HG02852 (cell line): ENCODE data around the gene UBE2E2.

Experiments
- ATAC-seq: cut with Tn5 transposase; IDR thresholded peaks from one replicate; pipeline ENCODE4 v1.9.1; 2021; ENCODE audit warnings: mild to moderate bottlenecking, moderate library complexity; ENCODE audit not compliant: unreplicated experiment

The UBE2E2 gene

DNA sequence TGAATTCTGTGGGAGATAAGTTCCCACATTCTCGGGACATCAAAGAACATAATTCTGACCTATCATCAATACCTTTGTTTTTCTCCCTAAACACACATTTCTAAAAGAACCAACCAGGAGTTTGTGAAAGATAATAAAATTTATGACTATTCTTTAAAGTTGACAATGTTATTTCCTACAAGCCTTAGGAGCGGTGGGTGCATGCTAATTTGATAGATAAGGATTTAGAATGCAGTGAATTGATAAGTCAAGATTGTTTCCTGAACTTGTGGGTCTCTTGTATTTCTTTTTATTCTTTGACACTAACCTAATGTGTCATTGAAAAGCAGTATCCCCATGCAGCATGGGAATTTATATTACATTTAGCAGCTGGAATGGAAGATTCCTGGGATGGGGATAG, 10.3 kb upstream of the UBE2E2 start:
- ATAC-seq, result no peak

DNA sequence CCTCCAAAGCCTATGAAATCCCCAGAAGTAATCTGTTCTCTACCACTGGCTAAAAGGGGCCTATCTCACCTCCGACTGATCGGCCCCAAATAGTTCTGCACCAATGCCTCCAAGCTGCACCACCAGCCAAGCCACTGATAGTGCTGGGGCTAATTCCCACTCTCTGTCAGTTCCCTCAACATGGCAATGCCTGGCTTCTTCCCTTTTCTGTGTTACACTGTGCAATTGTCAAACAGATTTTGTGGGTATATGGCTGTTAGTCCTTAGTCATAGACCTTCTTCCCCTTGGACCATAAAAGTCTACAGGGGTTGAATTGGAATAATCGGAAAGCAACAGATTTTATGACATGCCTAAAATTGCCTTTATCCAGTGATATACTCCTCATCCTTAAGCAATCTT, 9.3 kb upstream of the UBE2E2 start:
- ATAC-seq, result no peak

GRCh38 chr3:23198801-23199200, 4.3 kb upstream of the UBE2E2 start:
- no peak for ATAC-seq

- no peak for ATAC-seq
Measured at GRCh38 chr3:23199649-23200048, 3.5 kb upstream of the UBE2E2 start.

DNA sequence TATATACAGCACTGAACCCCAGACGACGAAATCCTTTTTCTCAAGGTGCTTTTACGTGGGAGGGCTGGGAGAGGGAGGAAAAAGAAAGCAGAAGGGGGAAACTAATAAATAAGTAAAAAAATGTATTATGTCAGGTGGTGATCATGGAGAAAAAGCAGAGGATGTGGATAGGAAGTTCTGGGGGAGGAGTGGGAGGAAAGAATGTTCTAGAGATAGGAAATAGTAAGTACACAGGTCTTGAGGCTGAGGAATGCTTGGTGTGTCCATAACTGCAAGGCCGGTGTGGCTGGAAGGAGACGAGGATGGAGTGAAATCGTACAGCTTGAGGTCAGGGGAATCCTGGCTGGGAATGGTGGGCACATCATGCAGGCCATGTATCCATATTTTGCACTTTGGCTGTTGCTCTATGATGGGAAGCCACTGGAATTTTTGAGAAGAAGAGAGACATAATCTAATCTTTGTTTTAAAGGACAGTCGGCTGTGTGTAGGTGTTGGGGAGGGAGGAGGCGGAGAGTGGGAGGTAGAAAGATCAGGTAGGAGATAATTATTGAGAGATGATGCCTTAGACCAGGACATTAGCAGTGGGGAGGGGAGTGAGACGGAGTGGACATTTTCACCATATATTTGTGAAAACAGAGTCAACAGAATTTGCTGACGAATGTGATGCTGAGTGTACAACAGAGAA, 1.8 kb upstream of the UBE2E2 start:
- ATAC-seq, result no peak

DNA sequence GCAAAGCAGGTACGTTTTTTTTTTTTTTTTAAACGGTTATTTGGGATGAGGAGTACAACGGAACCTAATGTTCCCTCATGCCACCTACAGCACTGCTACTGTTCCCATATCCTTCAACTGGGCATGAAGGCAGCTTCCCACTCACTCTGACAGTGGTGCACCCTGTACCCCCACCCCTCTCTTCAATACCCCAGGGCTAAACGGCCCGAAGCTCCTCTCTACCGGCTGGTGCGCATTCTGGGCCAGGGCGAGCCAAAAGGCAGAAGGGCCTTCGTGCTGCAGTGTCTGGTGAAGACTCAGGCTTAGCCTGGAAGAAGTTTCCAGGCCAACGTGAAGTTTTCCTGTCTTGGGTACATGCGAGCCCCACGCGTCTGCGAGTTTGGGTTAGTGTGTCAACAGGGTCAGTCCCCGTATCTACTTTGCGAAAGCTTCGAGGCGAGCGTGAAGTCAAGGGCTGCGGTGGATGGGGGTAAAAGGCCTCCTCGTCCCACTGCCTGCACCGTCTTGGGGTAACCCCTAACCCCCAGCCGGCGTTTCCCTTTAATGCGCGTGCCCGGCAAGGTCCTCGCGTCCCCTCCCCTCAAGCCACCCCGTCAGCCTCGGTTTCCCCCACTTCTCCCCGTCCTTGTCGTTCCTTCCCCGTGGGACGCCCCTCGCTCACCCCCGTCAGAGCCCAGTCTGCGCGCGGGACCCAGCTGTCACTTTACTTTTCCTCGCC, 765 bp upstream of the UBE2E2 start:
- ATAC-seq, result peak; percentile 28

DNA sequence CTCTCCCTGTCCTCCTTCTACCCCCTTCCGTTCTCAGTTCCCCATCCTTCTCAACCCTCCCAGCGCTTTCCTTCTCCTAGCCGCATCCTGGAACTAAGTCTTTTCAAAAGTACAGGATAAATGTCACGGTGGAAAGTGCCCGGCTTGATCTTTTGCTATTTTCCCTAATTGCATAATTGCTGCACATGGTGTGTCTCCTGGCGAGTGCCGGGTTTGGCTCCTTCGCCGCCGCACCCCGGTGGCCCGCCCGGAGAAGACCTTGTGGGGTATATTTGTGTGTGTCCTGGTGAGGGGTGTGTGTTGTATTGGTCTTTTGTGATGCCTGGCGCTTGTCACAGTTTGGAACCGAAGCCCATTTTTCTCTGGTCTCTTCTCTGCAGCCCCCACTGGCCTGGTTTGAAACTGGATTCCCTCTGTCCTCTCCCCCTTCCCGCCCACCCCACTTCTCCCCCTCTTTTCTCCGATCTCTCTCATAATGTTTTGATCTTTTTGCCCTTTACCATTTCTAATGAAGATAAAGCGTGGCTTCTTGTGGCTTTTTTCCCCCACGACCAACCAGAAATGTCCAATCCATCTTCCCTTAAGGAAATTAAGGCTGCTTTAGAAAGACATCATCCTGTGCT, 692 bp downstream of the UBE2E2 start:
- peak; percentile 25 for ATAC-seq

- ATAC-seq, result no peak
Measured at GRCh38 chr3:23206366-23206765, 3.2 kb downstream of the UBE2E2 start.

- ATAC-seq, result no peak
Measured at GRCh38 chr3:23209103-23209502, 6.0 kb downstream of the UBE2E2 start.

DNA sequence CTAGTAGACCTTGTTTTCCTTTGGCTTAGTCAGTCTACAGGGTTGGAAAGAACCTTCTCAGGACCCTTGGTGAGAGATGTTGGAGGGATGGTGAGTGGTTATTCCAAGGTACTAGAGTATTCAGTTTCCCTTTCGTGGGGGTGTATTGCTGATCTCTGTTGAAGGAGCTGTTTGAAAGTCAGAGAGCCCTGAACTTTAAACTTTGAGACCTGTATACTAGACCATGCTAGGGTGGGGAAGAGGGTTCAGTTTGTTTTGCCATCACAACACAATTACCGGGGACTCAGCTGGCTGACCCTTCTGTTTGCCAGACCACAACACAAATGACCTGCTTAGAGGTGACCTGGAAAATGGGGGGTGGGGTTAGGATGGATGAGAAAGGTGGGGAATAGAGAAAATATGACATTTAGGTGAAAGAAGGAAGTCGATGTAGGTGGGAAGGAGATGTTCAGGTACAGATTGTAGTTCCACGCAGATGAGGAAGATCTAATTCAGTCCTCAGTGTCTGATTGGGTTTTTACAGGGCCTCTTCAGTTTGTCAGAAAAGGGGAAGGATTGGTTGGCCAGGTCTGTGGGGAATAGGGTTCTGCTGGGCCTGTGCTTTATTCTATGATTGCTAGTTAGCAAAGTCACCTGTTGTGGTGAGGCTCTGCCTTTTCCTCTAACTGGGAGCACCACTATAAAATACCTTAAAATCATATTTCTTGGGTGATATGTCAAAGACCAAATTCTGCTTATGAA, 6.8 kb downstream of the UBE2E2 start:
- ATAC-seq, result no peak

- no peak for ATAC-seq
Measured at GRCh38 chr3:23213813-23214212, 10.7 kb downstream of the UBE2E2 start.

DNA sequence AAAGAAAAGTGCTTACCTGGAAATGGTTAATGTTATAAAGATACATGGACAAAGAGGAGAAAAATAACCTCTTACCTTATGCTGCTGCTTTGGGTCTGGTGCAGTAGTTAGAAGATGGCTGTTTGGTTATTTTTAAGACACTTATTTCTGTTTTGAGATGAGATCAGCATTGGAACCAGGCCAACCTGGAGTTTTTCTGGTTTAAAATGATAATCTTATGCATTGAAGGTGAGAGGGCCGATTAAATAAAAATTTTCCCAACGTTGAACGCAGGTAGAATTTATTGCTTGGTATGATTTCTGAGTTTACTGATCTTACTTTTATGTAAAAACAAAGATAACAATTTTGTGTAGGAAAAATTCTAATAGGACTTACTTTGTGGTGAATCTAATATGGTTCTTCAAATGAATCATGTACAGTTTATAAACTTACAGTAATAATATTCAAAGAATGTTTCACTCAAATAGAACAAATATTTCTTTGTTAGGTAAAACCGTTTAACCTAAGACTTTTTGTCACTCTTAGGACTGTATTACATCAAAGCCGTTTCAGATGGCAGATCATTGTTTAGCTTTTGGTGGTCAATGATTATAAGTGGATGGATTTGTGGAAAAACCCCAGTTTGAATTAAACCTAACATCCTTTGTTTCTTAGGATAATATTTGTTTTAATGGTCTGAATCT, 14.9 kb downstream of the UBE2E2 start:
- ATAC-seq, result no peak

DNA sequence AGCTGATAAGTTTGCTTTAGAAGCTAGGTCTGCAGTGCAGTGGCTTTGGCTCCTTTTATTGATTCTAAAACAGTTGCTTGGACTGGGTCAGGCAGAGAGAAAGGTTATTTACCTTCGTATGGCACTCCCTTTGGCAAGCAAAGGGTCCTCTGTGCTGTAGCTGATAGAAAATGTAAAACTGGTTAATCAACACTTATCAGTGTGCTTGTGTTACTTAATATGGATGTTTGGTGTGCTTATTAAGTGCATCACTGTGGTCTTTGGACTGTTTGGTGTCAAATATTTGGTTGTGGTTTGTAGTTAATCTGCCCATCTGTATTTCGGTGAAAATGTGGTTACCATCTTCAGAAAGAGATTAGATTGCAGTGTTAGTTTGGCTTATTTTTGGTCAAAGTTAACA, 16.0 kb downstream of the UBE2E2 start:
- ATAC-seq, result peak; percentile 47

DNA sequence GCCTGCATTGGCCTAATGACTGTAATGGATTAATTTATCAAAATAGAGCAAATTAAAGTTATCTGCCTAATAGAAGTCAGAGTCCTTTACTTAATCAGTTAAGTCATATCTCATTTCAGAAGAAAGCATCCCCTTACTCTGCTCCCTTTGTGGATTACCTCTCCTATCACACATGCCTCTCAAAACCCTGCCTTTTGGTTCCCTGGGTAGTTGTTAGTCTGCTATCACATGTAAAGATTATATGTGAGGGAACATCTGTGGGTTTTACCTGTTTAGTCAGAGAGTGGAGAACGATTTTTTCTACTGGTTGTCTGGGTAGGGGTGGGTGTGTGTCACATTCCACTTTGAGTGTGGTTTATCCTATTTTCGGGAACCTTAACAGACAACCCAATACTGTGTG, 16.4 kb downstream of the UBE2E2 start:
- ATAC-seq, result peak; percentile 44

GRCh38 chr3:23221136-23221535, 18.0 kb downstream of the UBE2E2 start:
- ATAC-seq, result no peak

- ATAC-seq, result no peak
Measured at GRCh38 chr3:23232016-23232415, 28.9 kb downstream of the UBE2E2 start.

DNA sequence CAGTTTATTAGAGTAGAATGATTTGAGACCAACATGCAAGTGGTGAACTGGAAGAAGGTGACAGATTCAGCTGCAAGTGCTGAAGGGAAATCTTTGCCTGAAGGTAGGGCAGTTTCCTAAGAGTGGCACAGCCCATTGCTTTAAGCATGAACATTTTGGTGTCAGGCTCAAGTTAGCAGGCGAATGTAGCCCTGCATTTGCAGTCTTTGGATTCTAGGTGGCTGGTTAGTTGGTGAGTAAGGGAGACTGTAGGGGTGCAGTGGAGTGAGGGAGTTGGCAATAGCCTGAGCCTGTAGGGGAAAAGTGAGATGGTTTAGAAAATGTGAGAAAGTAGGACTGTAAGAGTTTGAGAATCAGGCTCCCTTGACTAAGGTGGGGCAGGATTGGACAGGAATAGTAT, 29.7 kb downstream of the UBE2E2 start:
- ATAC-seq, result no peak

GRCh38 chr3:23235264-23235663, 32.1 kb downstream of the UBE2E2 start:
- ATAC-seq, result no peak

DNA sequence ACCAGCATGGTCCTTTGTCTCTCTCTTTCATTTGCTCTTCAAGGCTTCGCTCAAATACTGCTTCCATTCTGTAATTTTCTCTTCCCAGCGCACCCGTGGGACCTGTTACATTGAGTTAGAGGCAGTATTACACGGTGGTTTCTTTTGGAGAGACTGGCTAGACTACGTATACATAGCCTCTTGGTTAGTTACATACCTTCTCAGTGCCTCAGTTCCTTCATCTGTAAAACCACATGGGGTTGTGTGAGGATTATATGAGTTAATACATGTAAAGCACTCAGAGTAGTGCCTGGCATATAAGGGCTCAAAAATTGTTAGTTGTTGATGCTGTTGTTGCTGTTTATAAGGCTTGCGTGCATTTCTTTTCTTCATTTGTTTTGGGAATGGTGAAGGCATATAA, 33.8 kb downstream of the UBE2E2 start:
- no peak for ATAC-seq

GRCh38 chr3:23238156-23238555, 35.0 kb downstream of the UBE2E2 start:
- ATAC-seq, result no peak

GRCh38 chr3:23238578-23238977, 35.5 kb downstream of the UBE2E2 start:
- no peak for ATAC-seq
